HG02973 (cell line): ENCODE measurements around the gene CACNA1S.

ENCODE experiments used
- ATAC-seq: cut with Tn5 transposase; IDR thresholded peaks from one replicate; pipeline ENCODE4 v1.9.1; 2021; ENCODE audit warnings: moderate library complexity; ENCODE audit not compliant: unreplicated experiment

The CACNA1S gene

DNA sequence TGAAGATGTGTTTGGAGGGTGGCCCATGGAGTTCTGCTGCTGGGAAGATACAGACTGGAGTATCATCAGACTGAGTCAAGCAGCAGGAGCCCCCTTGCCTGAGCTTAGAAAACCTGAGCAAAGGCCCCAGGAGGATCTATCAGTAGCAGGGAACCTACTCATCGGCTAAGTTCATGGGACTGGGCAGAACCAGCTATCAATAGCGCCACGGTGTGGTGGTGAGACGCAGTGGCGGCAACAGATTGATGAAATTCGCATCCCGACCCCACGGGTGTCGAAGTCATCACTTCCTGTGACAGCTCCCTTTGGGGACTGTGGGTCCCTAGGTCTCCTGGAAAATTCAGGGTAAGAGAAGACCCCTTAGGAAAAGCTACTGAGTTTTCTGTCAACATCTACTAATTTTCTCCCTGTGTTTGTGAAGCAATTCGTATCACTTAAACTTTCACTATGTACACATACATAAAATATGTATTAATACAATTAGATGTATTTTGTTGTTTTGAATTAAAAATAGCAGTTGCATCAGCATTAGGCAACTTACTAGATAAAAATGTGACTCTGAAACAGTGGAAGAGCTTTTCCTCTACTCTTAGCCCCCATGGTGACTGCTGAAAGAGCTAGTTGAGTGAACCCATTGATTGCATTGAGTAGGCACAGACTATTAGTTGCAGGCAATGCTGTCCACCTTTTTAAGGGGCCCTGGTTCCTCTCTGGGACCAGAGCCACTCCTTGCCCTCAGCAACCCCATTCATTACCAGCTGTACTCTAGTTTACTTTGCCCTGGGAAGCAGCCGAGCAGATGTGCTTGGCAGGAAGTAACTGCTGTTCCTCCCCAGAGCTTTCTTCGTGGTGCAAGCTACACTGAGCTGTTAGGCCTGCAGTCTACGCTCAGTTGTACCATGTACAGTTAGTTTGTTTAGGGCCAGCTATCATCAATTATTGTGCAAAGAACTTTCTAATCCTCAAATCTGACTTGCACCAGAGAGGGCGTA is 7.3 kb upstream of the CACNA1S start:
- no peak for ATAC-seq

- no peak for ATAC-seq
Measured at GRCh38 chr1:201116091-201116490, 3.9 kb upstream of the CACNA1S start.

GRCh38 chr1:201115390-201115937 is 3.2 kb upstream of the CACNA1S start:
- no peak for ATAC-seq

DNA sequence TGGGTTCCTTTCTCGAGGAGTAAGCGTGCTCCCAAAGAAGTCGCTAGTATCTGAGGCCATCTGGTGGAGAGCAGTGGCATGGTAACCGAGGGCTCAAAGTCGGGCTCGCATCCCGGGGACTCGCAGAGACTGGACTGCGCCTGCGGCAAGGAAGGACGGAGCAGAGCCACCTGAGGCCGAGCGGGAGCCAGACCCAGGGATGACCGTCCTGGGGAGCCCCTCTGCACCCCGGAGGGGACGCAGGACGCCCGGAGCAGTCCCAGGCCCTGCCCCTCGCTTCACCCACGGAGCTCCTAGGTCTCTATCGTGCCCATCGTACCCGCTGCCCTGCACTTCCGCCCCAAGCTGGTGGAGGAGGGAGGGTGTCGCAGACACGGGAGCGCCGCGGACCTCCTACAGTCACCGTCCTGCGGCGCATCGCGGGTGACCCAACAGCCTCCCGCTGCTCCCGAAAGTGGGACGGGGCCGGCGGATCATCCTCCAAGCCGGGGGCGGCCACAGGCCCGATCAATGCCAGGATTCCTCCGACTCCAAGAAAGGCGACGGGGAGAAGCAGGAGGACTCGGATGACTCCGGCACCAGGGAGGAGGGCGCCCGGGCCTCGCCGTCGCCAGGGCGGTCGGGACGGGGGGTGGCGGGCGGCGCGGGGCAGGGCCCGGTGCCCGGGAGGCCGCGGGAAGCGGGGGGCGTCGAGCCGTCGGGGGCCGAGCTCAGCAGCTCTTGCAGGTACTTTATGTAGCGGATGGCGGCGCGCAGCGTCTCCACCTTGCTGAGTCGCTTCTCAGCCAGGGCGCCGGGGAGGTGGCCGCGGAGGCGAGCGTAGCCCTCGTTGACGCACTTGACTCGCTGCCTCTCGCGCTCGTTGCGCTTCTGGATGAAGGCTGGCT is 2.3 kb upstream of the CACNA1S start:
- peak; percentile 88 for ATAC-seq

GRCh38 chr1:201113451-201114244 is 1.4 kb upstream of the CACNA1S start:
- no peak for ATAC-seq

GRCh38 chr1:201112926-201113325 is 700 bp upstream of the CACNA1S start:
- no peak for ATAC-seq

DNA sequence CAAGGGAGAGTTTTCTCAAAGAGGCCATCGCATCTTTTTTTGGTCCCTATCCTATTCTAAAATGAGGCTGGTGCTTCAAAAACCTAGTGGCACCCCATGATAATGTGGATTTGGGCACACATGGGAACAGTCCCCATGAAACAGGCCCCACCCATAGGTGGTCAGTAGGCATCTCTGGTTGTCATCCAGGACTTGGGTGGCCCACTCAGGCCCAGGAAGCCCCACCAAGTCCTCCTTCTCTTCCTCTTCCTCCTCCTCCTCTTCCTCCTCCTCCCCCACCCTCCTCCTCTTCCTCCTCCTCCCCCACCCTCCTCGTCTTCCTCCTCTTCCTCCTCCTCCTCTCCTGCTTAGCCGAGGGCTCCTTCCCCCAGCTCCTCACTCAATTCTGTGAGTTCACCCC is 554 bp downstream of the CACNA1S start:
- no peak for ATAC-seq

DNA sequence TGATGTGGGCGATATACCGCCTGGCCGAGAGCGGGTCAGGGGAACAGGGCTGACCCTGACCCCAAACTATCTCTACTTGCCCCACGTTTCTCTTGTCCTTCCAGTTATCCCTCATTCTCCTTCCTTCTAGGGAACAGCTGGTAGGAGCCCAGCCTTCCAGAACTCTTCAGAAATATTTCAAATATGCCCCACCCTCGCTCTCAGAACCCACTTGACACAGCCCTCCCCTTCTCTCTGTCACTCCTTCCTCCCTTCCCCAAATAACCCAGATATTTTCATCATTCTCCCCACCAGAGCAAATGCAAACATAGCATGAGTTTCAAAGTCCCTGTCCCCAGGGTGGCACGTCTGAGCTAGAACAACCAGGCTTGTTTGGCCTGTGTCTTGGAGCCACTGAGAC is 1.1 kb downstream of the CACNA1S start:
- ATAC-seq: no peak

DNA sequence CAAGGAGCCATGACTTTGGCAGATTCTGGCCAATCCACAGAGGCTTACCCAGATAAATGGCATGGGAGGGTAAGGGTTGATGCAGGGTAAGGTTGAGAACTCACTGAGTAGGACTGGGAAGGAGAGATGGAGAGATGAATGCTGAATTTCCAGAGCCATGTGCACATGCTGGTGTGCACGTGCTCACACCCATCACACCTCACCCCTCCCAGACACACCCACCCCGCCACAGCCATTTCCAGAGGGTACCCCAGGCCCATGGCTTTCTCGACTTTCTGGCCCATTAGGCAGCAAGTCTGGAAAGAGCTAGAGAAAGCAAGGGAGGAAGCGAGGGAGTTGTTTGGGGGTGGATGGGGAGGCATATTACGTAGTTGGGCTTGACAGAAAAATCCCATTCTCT is 1.6 kb downstream of the CACNA1S start:
- ATAC-seq: no peak

DNA sequence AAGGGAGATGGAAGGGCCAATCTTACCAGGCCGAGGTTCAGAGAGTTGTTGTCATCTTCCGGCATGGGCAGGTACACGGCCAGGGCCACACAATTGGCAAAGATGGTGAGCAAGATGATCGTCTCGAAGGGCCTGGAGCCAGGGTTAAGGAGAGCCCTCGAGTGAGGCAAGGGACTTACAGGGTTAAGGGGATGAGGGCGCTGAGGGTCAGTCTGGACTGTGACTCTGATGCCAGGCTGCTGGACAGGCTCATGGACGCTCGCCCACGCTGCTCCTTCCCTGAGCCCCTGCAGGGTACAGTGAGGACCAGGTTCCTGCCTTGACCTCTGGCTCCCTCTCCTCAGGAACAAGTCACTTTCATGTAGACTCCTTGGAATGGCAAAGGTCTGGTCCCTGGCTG is 2.1 kb downstream of the CACNA1S start:
- no peak for ATAC-seq

DNA sequence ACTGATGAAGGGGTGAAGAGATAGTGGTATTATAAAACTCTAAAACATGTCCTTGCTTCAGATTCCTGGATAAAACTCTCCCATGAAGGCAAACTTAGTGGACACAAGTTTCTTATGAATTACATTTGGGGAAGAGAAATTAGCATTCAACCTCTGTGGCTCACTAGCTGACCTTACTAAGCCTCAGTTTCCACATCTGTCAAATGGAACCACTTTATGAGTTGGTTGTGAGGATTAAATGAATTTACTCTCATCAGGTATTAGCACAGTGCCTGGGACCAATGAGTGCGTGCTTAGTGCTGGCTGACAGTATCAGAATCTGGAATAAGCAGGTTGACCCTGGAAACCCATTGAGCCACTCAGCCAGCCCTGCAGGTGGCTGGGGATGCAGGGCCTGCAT is 2.6 kb downstream of the CACNA1S start:
- ATAC-seq: no peak

GRCh38 chr1:201108614-201109013 is 3.6 kb downstream of the CACNA1S start:
- no peak for ATAC-seq

GRCh38 chr1:201105688-201106087 is 6.5 kb downstream of the CACNA1S start:
- no peak for ATAC-seq

DNA sequence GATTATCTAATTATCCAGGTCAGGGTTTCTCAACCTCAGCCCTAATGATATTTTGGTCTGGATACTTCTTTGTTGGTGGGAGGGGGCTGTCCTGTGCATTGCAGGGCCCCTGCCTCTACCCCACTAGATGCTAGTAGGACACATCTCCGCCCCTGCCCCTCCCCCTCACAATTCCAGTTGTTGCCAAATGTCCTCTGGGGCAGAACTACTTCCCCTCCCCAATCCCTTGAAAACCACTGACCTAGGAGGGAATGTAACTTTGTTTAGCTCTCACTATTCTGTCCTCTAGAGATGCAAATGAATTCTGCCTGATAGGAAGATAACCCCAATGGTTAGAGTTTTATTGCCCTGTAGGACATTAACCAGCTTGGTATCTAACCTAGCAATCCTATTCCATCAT is 8.1 kb downstream of the CACNA1S start:
- no peak for ATAC-seq

- ATAC-seq: no peak
Measured at GRCh38 chr1:201103666-201104065, 8.6 kb downstream of the CACNA1S start.

- ATAC-seq: no peak
Measured at GRCh38 chr1:201100169-201100930, 11.9 kb downstream of the CACNA1S start.

DNA sequence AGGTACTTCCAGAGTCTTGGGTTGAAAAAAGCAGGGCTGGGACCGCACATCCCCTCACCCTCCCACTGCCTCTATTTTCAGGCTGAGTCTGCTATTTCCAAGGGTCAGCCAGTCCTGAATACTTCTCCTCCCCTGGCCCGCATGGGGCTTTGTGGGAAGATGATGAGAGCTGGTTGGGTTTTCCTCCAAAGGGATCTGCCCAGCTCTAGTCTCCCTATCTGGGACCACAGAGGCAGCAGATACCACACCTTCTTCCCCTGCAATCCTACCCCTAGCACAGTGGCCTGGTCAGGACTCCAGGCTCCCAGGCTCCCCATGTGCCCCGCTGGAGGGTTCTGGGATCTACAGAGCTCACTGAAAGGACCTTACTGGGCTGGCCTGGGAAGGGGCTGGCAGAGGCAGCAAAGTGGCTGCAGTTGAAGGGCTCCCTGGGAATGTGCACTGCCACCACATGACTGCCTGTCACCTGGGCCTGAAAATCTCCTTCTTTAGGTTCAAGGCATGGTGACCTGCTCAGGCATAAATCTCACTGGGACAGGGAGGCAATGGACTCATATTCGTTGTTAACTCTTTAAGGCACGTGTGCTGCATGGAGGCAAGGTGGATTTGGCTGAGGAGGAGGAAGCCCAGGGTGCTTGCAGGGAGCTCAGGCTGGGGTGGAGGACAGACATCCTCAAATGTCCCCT is 13.1 kb downstream of the CACNA1S start:
- ATAC-seq: no peak

DNA sequence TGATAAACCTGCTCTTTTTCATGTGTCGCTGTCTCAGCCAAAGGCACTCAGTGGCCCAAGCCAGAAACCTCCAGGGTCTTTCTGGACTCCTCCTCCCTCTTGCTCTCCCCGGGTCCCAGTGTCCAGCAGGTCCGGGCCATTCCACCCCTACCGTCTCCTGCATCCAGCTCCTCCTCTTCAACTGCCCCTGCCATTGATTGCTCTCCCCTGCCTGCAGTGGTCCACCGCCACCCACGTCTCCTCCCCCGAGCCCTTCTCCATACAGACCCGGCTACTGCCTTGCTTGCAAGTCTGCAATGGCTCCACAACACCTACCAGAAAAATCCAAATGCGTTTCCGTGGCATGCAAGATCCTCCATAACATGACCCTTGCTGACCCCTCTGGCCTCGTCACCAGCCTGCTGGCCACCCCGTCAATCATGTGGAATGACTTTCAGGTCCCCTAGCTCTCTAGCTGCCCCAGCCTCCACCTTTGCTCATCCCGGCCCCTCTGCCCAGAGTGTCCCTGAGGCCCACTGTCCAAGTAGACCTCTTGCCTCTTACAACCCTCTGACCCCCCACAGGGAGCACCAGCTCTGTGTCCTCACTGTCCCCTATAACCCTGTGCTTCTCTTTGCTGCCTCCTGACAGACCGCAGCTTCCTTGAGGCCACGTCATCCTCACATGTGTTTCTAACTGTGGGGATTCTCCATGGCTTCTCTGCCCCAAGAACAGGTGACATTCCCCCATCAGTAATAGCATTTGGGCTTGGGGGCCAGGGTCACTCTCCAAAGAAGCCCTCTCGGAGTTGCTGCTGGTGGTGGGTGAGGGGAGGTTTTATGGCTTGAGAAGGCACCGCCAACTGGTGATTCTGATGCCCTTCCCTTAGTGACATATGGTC is 15.0 kb downstream of the CACNA1S start:
- ATAC-seq: no peak
